ENCODE data around the gene YOD1. TPM values are rescaled to one million over a fixed set of nuclear protein-coding genes. Genes with fewer than 3 reads are reported as not detected.
A peak's percentile ranks its signal among the peaks of the same experiment; 100 is the strongest.

Gene YOD1
- total and polyA plus RNA-seq, 2 of the 13 experiments (the other 11 are each of a cell fraction or from before 2014, with no cell fraction given), result 3.4 to 9.1 TPM

DNA sequence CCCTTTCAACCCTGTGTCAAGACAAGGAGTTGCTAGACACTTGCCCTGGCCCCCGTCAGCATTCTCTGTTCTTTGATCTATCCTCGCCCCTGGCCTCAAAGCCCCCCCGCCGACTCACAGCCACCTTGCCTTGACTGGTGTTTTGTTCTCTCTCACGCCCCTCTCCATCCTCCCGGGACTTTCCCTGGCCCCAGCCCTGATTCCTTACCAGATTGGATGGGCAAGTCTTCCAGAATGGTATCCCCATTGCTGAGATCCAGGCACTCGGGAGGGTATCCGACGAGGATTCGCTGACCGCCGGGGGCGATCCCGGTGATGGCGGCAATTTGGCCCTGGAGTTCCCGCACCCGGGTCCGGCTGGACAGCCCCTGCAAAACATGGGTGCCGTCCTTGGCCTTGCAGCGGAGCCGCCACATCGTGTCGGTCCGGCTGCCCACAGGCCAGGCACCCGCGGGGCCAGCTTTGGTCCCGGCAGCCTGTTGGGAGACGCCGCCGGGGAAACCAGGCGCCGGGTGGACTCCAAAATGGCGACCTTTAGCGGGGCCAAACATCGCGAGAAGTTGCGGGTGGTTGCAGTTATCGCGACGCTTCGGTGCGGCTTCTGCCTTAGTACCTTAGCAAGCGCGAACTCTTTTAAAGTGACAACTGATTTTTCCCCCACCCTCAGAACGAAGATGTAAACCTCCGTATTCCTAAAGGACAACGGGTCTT is 373 bp downstream of the YOD1 start (continued):
- TF ChIP-seq, protein P1, sequence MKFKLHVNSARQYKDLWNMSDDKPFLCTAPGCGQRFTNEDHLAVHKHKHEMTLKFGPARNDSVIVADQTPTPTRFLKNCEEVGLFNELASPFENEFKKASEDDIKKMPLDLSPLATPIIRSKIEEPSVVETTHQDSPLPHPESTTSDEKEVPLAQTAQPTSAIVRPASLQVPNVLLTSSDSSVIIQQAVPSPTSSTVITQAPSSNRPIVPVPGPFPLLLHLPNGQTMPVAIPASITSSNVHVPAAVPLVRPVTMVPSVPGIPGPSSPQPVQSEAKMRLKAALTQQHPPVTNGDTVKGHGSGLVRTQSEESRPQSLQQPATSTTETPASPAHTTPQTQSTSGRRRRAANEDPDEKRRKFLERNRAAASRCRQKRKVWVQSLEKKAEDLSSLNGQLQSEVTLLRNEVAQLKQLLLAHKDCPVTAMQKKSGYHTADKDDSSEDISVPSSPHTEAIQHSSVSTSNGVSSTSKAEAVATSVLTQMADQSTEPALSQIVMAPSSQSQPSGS (CRISPR knock-in tag; IDR thresholded peaks at IDR 0.05), result no peak
- peak; percentile 34 for TF ChIP-seq ZNF547 (CRISPR knock-in tag; IDR thresholded peaks at IDR 0.05)
- TF ChIP-seq YY1 (IDR thresholded peaks at IDR 0.05; ENCODE audit: insufficient read depth, insufficient replicate concordance, low read depth, low read length), result peak; percentile 97
- TF ChIP-seq, protein P2, sequence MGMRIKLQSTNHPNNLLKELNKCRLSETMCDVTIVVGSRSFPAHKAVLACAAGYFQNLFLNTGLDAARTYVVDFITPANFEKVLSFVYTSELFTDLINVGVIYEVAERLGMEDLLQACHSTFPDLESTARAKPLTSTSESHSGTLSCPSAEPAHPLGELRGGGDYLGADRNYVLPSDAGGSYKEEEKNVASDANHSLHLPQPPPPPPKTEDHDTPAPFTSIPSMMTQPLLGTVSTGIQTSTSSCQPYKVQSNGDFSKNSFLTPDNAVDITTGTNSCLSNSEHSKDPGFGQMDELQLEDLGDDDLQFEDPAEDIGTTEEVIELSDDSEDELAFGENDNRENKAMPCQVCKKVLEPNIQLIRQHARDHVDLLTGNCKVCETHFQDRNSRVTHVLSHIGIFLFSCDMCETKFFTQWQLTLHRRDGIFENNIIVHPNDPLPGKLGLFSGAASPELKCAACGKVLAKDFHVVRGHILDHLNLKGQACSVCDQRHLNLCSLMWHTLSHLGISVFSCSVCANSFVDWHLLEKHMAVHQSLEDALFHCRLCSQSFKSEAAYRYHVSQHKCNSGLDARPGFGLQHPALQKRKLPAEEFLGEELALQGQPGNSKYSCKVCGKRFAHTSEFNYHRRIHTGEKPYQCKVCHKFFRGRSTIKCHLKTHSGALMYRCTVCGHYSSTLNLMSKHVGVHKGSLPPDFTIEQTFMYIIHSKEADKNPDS (CRISPR knock-in tag; IDR thresholded peaks at IDR 0.05), result no peak
- TF ChIP-seq, protein P3, sequence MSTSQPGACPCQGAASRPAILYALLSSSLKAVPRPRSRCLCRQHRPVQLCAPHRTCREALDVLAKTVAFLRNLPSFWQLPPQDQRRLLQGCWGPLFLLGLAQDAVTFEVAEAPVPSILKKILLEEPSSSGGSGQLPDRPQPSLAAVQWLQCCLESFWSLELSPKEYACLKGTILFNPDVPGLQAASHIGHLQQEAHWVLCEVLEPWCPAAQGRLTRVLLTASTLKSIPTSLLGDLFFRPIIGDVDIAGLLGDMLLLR (CRISPR knock-in tag; IDR thresholded peaks at IDR 0.05), result 0 out of 2 replicates have a peak, but pooled peaks have one; percentile 41
- TF ChIP-seq ZNF160 (CRISPR knock-in tag; IDR thresholded peaks at IDR 0.05), result no peak
- peak; percentile 74; the same call in 1 of the 2 replicates for TF ChIP-seq SAFB2 (CRISPR knock-in tag; IDR thresholded peaks at IDR 0.05; ENCODE audit: borderline replicate concordance, low read depth)
- TF ChIP-seq CREB1 (IDR thresholded peaks at IDR 0.05), result no peak
- 0 out of 2 replicates have a peak, but pooled peaks have one; percentile 14 for TF ChIP-seq CREB1 (CRISPR knock-in tag; IDR thresholded peaks at IDR 0.05)
- no peak for TF ChIP-seq PITX1 (CRISPR knock-in tag; IDR thresholded peaks at IDR 0.05)
- no peak for TF ChIP-seq TOPORS (CRISPR knock-in tag; IDR thresholded peaks at IDR 0.05)
- peak; percentile 57; the same call in 1 of the 2 replicates for TF ChIP-seq ZNF564 (CRISPR knock-in tag; IDR thresholded peaks at IDR 0.05)
- TF ChIP-seq ZNF296 (CRISPR knock-in tag; conservative IDR thresholded peaks at IDR 0.05), result no peak
- peak; percentile 19; the same call in 1 of the 2 replicates for TF ChIP-seq ZSCAN25 (CRISPR knock-in tag; IDR thresholded peaks at IDR 0.05)
- TF ChIP-seq HCFC1 (IDR thresholded peaks at IDR 0.05; ENCODE audit: low read depth, low read length), result peak; percentile 55; the same call in 1 of the 2 replicates
- TF ChIP-seq ZNF556 (CRISPR knock-in tag; IDR thresholded peaks at IDR 0.05; ENCODE audit: borderline replicate concordance), result peak; percentile 75; the same call in 1 of the 2 replicates
- TF ChIP-seq, protein P4, sequence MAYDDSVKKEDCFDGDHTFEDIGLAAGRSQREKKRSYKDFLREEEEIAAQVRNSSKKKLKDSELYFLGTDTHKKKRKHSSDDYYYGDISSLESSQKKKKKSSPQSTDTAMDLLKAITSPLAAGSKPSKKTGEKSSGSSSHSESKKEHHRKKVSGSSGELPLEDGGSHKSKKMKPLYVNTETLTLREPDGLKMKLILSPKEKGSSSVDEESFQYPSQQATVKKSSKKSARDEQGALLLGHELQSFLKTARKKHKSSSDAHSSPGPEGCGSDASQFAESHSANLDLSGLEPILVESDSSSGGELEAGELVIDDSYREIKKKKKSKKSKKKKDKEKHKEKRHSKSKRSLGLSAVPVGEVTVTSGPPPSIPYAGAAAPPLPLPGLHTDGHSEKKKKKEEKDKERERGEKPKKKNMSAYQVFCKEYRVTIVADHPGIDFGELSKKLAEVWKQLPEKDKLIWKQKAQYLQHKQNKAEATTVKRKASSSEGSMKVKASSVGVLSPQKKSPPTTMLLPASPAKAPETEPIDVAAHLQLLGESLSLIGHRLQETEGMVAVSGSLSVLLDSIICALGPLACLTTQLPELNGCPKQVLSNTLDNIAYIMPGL (CRISPR knock-in tag; IDR thresholded peaks at IDR 0.05; ENCODE audit: borderline replicate concordance in 1 of 2, low read depth in 1 of 2), result peak; percentile 62 to 88
- TF ChIP-seq ZNF382 (CRISPR knock-in tag; IDR thresholded peaks at IDR 0.05; ENCODE audit: borderline replicate concordance), result no peak
- TF ChIP-seq JARID2 (CRISPR knock-in tag; IDR thresholded peaks at IDR 0.05; ENCODE audit: insufficient replicate concordance), result peak; percentile 21
- TF ChIP-seq, protein P5, sequence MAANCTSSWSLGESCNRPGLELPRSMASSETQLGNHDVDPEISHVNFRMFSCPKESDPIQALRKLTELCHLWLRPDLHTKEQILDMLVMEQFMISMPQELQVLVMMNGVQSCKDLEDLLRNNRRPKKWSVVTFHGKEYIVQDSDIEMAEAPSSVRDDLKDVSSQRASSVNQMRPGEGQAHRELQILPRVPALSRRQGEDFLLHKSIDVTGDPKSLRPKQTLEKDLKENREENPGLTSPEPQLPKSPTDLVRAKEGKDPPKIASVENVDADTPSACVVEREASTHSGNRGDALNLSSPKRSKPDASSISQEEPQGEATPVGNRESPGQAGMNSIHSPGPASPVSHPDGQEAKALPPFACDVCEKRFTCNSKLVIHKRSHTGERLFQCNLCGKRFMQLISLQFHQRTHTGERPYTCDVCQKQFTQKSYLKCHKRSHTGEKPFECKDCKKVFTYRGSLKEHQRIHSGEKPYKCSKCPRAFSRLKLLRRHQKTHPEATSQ (CRISPR knock-in tag; IDR thresholded peaks at IDR 0.05; ENCODE audit: borderline replicate concordance), result 0 out of 2 replicates have a peak, but pooled peaks have one; percentile 58
- TF ChIP-seq TBL1XR1 (IDR thresholded peaks at IDR 0.05; ENCODE audit: borderline replicate concordance, low read length, partially characterized antibody), result no peak
